Activated naive CD8-positive, alpha-beta T cell treated with anti-CD3 and anti-CD28 coated beads, Interleukin-2, amount 10 ng/mL, durations not matched to agents 7 days and 5 days (primary cell): ENCODE results near the gene CLMN. TPM values are rescaled to one million over a fixed set of nuclear protein-coding genes. Genes with fewer than 3 reads are reported as not detected.
"Not testable (repeated sequence)": the region's sequence is repeated elsewhere in the genome, so short reads cannot be mapped to it uniquely, and the experiment has no call there.

ENCODE experiments used
- ATAC-seq: fragments of 150-1000 bp; cut with Tn5 transposase; one replicate; pipeline ENCODE4 v1.10.0; 2021; ENCODE audit warnings: low read depth, moderate library complexity
- POLR2A ChIA-PET: fragments of 350-600 bp; sonication (Branson Sonifier 250); formaldehyde crosslinking; loops from one replicate; lab custom pipeline; 2021; ENCODE audit warnings: antibody characterized with exemption; lab: Charles Lee
- DNase-seq: peaks from one replicate; pipeline ENCODE4 v3.0.0; 2021
- H3K27ac Mint-ChIP-seq: one replicate; pipeline ENCODE4 v1.8.0; 2022; ENCODE audit warnings: mild to moderate bottlenecking, mixed read lengths
- H3K27me3 Mint-ChIP-seq: one replicate; pipeline ENCODE4 v1.8.0; 2022; ENCODE audit warnings: mild to moderate bottlenecking, moderate library complexity, mixed read lengths
- H3K36me3 Mint-ChIP-seq: one replicate; pipeline ENCODE4 v1.8.0; 2021; ENCODE audit warnings: mild to moderate bottlenecking, mixed read lengths
- H3K4me1 Mint-ChIP-seq: one replicate; pipeline ENCODE4 v1.8.0; 2021; ENCODE audit warnings: mixed read lengths
- H3K4me3 Mint-ChIP-seq: one replicate; pipeline ENCODE4 v1.8.0; 2022; ENCODE audit warnings: mild to moderate bottlenecking, moderate library complexity, mixed read lengths
- H3K9me3 Mint-ChIP-seq: one replicate; pipeline ENCODE4 v1.8.0; 2021; ENCODE audit warnings: mixed read lengths
- total RNA-seq, 2 experiments: library from RNA; stranded (reverse); gene quantifications; one replicate each; pipeline ENCODE4 v1.2.3, GENCODE V29; 2021

The CLMN gene
- total RNA-seq, 2 experiments from 2014 or later: 3.7 to 4.3 TPM

- ATAC-seq (no peak), DNase-seq (no peak)
- Mint-ChIP-seq H3K4me1 (peaks cover 29% of the 10 kb centered on the region), H3K27ac (no peak overlapping the region), H3K36me3 (peaks cover 30% of the 10 kb centered on the region), H3K27me3 (no peaks in the 10 kb centered on the region), H3K9me3 (peaks cover 18% of the 10 kb centered on the region), H3K4me3 (no peak overlapping the region)
- POLR2A ChIA-PET: no interaction called here
These were observed 172.1 kb downstream of the CLMN start for GRCh38 chr14:95147597-95147996.

- ATAC-seq (no peak), DNase-seq (no peak)
- H3K4me1 Mint-ChIP-seq: peaks cover 24% of the 10 kb centered on the region
- POLR2A ChIA-PET: no interaction called here
- H3K27me3 Mint-ChIP-seq: no peaks in the 10 kb centered on the region
- H3K36me3 Mint-ChIP-seq: peaks cover 30% of the 10 kb centered on the region
- H3K4me3 Mint-ChIP-seq: no peak overlapping the region
- H3K9me3 Mint-ChIP-seq: peaks cover 18% of the 10 kb centered on the region
- H3K27ac Mint-ChIP-seq: no peak overlapping the region
These were observed 173.5 kb downstream of the CLMN start for GRCh38 chr14:95146079-95146771.

- H3K4me3 Mint-ChIP-seq: no peak overlapping the region
- H3K4me1 Mint-ChIP-seq: peaks cover 26% of the 10 kb centered on the region
- POLR2A ChIA-PET: no interaction called here
- ATAC-seq (no peak), DNase-seq (no peak)
- H3K9me3 Mint-ChIP-seq: peaks cover 18% of the 10 kb centered on the region
- peaks cover 34% of the 10 kb centered on the region for H3K36me3 Mint-ChIP-seq
- H3K27ac Mint-ChIP-seq: no peak overlapping the region
- no peaks in the 10 kb centered on the region for H3K27me3 Mint-ChIP-seq
These were observed 174.9 kb downstream of the CLMN start for GRCh38 chr14:95144849-95145248.

GRCh38 chr14:95143808-95144620, 175.7 kb downstream of the CLMN start:
- POLR2A ChIA-PET: no interaction called here
- Mint-ChIP-seq H3K4me1 (peaks cover 24% of the 10 kb centered on the region), H3K27ac (no peak overlapping the region), H3K27me3 (no peaks in the 10 kb centered on the region), H3K4me3 (no peak overlapping the region), H3K9me3 (peaks cover 18% of the 10 kb centered on the region), H3K36me3 (peaks cover 34% of the 10 kb centered on the region)
- no peak for ATAC-seq
- DNase-seq: no peak

- Mint-ChIP-seq H3K4me1 (peaks cover 22% of the 10 kb centered on the region), H3K27ac (no peak overlapping the region), H3K36me3 (peaks cover 31% of the 10 kb centered on the region), H3K27me3 (no peaks in the 10 kb centered on the region), H3K4me3 (no peak overlapping the region), H3K9me3 (peaks cover 14% of the 10 kb centered on the region)
- DNase-seq: no peak
- POLR2A ChIA-PET: no interaction called here
- ATAC-seq: no peak
These were observed 177.5 kb downstream of the CLMN start for GRCh38 chr14:95142208-95142607.

GRCh38 chr14:95141684-95142083, 178.0 kb downstream of the CLMN start:
- no peak for ATAC-seq
- Mint-ChIP-seq H3K4me1 (peaks cover 22% of the 10 kb centered on the region), H3K4me3 (no peak overlapping the region), H3K9me3 (peaks cover 12% of the 10 kb centered on the region), H3K36me3 (peaks cover 30% of the 10 kb centered on the region), H3K27ac (no peak overlapping the region), H3K27me3 (no peaks in the 10 kb centered on the region)
- POLR2A ChIA-PET: no interaction called here
- DNase-seq: no peak

GRCh38 chr14:95140060-95140858, 179.4 kb downstream of the CLMN start:
- Mint-ChIP-seq H3K36me3 (peaks cover 22% of the 10 kb centered on the region), H3K9me3 (peaks cover 5% of the 10 kb centered on the region), H3K27ac (no peak overlapping the region), H3K27me3 (no peaks in the 10 kb centered on the region), H3K4me1 (peaks cover 19% of the 10 kb centered on the region), H3K4me3 (no peak overlapping the region)
- POLR2A ChIA-PET: interaction anchor here (0.6 kb wide), 1 partner anchor 38 kb away, joined by 3 read pairs; no protein-coding TSS in a partner anchor
- DNase-seq: no peak
- no peak for ATAC-seq

- H3K4me1 Mint-ChIP-seq: peaks cover 14% of the 10 kb centered on the region
- no peaks in the 10 kb centered on the region for H3K9me3 Mint-ChIP-seq
- no peak overlapping the region for H3K27ac Mint-ChIP-seq
- peaks cover 15% of the 10 kb centered on the region for H3K36me3 Mint-ChIP-seq
- POLR2A ChIA-PET: no interaction called here
- H3K27me3 Mint-ChIP-seq: no peaks in the 10 kb centered on the region
- H3K4me3 Mint-ChIP-seq: no peak overlapping the region
- DNase-seq (no peak), ATAC-seq (no peak)
These were observed 180.8 kb downstream of the CLMN start for GRCh38 chr14:95138876-95139275.

GRCh38 chr14:95138455-95138854, 181.3 kb downstream of the CLMN start:
- Mint-ChIP-seq H3K36me3 (peaks cover 15% of the 10 kb centered on the region), H3K4me1 (peaks cover 13% of the 10 kb centered on the region)
- ATAC-seq, POLR2A ChIA-PET, H3K9me3 Mint-ChIP-seq, H3K4me3 Mint-ChIP-seq, DNase-seq, H3K27ac Mint-ChIP-seq, H3K27me3 Mint-ChIP-seq: not testable (repeated sequence)

GRCh38 chr14:95137804-95138167, 181.9 kb downstream of the CLMN start:
- Mint-ChIP-seq H3K9me3 (no peaks in the 10 kb centered on the region), H3K27me3 (no peaks in the 10 kb centered on the region), H3K27ac (no peak overlapping the region), H3K4me3 (no peak overlapping the region), H3K36me3 (peaks cover 19% of the 10 kb centered on the region), H3K4me1 (peaks cover 8% of the 10 kb centered on the region)
- DNase-seq: no peak
- POLR2A ChIA-PET: no interaction called here
- no peak for ATAC-seq

GRCh38 chr14:95137164-95137803, 182.4 kb downstream of the CLMN start:
- ATAC-seq: no peak
- Mint-ChIP-seq H3K27ac (no peak overlapping the region), H3K36me3 (peaks cover 18% of the 10 kb centered on the region), H3K9me3 (no peaks in the 10 kb centered on the region), H3K4me3 (no peak overlapping the region), H3K27me3 (no peaks in the 10 kb centered on the region), H3K4me1 (peaks cover 8% of the 10 kb centered on the region)
- DNase-seq: no peak
- POLR2A ChIA-PET: no interaction called here

- peaks cover 18% of the 10 kb centered on the region for H3K36me3 Mint-ChIP-seq
- peaks cover 7% of the 10 kb centered on the region for H3K4me1 Mint-ChIP-seq
- no peak overlapping the region for H3K27ac Mint-ChIP-seq
- POLR2A ChIA-PET: no interaction called here
- H3K4me3 Mint-ChIP-seq: no peak overlapping the region
- no peaks in the 10 kb centered on the region for H3K9me3 Mint-ChIP-seq
- DNase-seq (no peak), ATAC-seq (no peak)
- no peaks in the 10 kb centered on the region for H3K27me3 Mint-ChIP-seq
These were observed 183.1 kb downstream of the CLMN start for GRCh38 chr14:95136631-95137030.

- H3K36me3 Mint-ChIP-seq: peaks cover 20% of the 10 kb centered on the region
These were observed 185.3 kb downstream of the CLMN start for GRCh38 chr14:95134304-95134933.

More at GRCh38 chr14:95134304-95134933, 185.3 kb downstream of the CLMN start:
- POLR2A ChIA-PET: no interaction called here
- Mint-ChIP-seq H3K27me3 (no peaks in the 10 kb centered on the region), H3K4me3 (no peak overlapping the region), H3K27ac (no peak overlapping the region), H3K9me3 (no peaks in the 10 kb centered on the region), H3K4me1 (peaks cover 6% of the 10 kb centered on the region)
- DNase-seq (no peak), ATAC-seq (no peak)
